ENCODE results near the gene SRA1. TPM values are rescaled to one million over a fixed set of nuclear protein-coding genes. Genes with fewer than 3 reads are reported as not detected.
A peak's percentile ranks its signal among the peaks of the same experiment; 100 is the strongest.

Gene SRA1
- total and polyA plus RNA-seq, 9 of the 15 experiments (the other 6 are each of a cell fraction or from before 2014, with no cell fraction given) = 24.1 to 47.4 (median 41.3) TPM

DNA sequence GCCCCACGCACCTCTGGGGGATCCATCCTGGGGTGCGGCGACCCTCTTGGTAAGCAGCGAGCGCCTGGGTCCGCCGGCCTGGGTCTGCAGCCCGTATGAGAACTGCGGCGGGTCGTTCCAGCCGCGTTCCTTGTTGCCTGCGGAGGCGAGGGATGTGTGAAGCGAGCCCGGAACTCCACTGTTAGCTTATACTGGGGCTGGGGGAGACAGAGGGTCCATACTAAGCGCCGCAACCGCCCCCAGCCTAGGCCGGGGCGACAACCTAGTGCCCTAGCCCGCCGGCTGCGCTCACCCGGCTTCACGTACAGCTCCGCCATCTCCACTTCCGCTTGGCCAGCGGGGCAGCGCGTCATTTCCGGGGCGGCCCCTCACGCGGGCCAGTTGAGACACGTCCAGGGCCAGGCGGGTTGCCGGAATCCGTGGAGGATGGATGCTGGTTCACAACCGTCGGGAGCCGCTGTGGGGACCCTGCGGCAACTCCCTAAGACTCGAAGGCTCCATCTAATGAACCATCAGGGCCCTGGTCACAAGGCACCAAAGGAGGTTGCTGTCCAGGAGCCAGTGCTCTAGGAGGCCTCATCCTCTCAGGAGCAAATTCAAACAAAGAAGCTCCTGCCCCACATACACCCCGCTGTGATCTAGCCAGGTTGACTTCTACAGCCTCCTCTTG lies at the start of gene SRA1 (continued):
- TF ChIP-seq, protein P1, sequence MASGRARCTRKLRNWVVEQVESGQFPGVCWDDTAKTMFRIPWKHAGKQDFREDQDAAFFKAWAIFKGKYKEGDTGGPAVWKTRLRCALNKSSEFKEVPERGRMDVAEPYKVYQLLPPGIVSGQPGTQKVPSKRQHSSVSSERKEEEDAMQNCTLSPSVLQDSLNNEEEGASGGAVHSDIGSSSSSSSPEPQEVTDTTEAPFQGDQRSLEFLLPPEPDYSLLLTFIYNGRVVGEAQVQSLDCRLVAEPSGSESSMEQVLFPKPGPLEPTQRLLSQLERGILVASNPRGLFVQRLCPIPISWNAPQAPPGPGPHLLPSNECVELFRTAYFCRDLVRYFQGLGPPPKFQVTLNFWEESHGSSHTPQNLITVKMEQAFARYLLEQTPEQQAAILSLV (tag; IDR thresholded peaks at IDR 0.05) = no peak
- TF ChIP-seq ZNF175 (CRISPR knock-in tag; IDR thresholded peaks at IDR 0.05; ENCODE audit: low read depth) = no peak
- TF ChIP-seq ZNF24 (IDR thresholded peaks at IDR 0.05) = no peak
- TF ChIP-seq ZNF197 (CRISPR knock-in tag; IDR thresholded peaks at IDR 0.05; ENCODE audit: low read depth) = no peak
- peak in 1 of 2 experiments; percentile 74; a peak in 1 of 4 replicates for TF ChIP-seq HDAC1 (IDR thresholded peaks at IDR 0.05)
- TF ChIP-seq MBD2 (IDR thresholded peaks at IDR 0.05; ENCODE audit: borderline replicate concordance, low read depth) = peak; percentile 52; the same call in 1 of the 2 replicates
- no peak for TF ChIP-seq FIP1L1 (IDR thresholded peaks at IDR 0.05; ENCODE audit: low read depth, low read length, poor library complexity, severe bottlenecking)
- no peak for TF ChIP-seq ZZZ3 (IDR thresholded peaks at IDR 0.05)
- no peak for TF ChIP-seq PPARD (CRISPR knock-in tag; IDR thresholded peaks at IDR 0.05)
- peak in 2 of 3 experiments; percentile 86 to 88 for TF ChIP-seq YY1 (IDR thresholded peaks at IDR 0.05; ENCODE audit: borderline replicate concordance in 1 of 3, control insufficient read depth in 1 of 3, extremely low read depth in 1 of 3, insufficient read depth in 3 of 3, insufficient read length in 1 of 3, insufficient replicate concordance in 2 of 3, low read depth in 1 of 3, low read length in 2 of 3)
- TF ChIP-seq SAP30 (IDR thresholded peaks at IDR 0.05; ENCODE audit: borderline replicate concordance, insufficient read depth, low read depth, low read length, poor library complexity, severe bottlenecking) = peak; percentile 92
- TF ChIP-seq MEF2A (IDR thresholded peaks at IDR 0.05; ENCODE audit: control insufficient read depth, low read depth, low read length) = no peak
- TF ChIP-seq PHB (CRISPR knock-in tag; IDR thresholded peaks at IDR 0.05) = no peak
- TF ChIP-seq BDP1 (IDR thresholded peaks at IDR 0.05; ENCODE audit: insufficient read depth, insufficient read length) = no peak
- TF ChIP-seq FOXO4 (CRISPR knock-in tag; IDR thresholded peaks at IDR 0.05) = peak; percentile 35; the same call in 1 of the 2 replicates
- peak; percentile 93 for TF ChIP-seq ETV5 (CRISPR knock-in tag; IDR thresholded peaks at IDR 0.05; ENCODE audit: low read depth)
- peak; percentile 24; the same call in 1 of the 2 replicates for TF ChIP-seq TOE1 (IDR thresholded peaks at IDR 0.05; ENCODE audit: borderline replicate concordance)
- TF ChIP-seq TOE1 (CRISPR knock-in tag; IDR thresholded peaks at IDR 0.05; ENCODE audit: borderline replicate concordance, low read depth) = no peak
- TF ChIP-seq MAZ (CRISPR knock-in tag; conservative IDR thresholded peaks at IDR 0.05 in 1 of 2, IDR thresholded peaks at IDR 0.05 in 1 of 2) = peak; percentile 48 to 76
- TF ChIP-seq HNRNPK (IDR thresholded peaks at IDR 0.05; ENCODE audit: low read depth, low read length, poor library complexity, severe bottlenecking) = no peak
- no peak for TF ChIP-seq WHSC1 (IDR thresholded peaks at IDR 0.05; ENCODE audit: low read length)
- peak; percentile 73 for TF ChIP-seq JUND (IDR thresholded peaks at IDR 0.05; ENCODE audit: borderline replicate concordance, low read depth, low read length)
- TF ChIP-seq JUND (tag; IDR thresholded peaks at IDR 0.05; ENCODE audit: borderline replicate concordance, low read depth, low read length) = peak; percentile 34; the same call in 2 of the 3 replicates
- peak; percentile 42; the same call in 1 of the 2 replicates for TF ChIP-seq NCOA6 (IDR thresholded peaks at IDR 0.05)
